Measurements from ENCODE around the gene BMP2K.

Gene BMP2K

GRCh38 chr4:78776079-78776728 is at the start of gene BMP2K:
TSS of gene BMP2K (plus strand) at chr4:78776350. CDS start at chr4:78776544, 194 bp downstream.
- Histone ChIP-seq H3K4me3 (ENCODE audit: low read length) (peak within 1 kb of the TSS; percentile 84), H3K4me1 (ENCODE audit: control insufficient read depth, insufficient read depth, low read length) (peaks cover 3% of the 10 kb centered on the region), H3K9ac (ENCODE audit: low read length) (peak within 1 kb of the TSS; percentile 91), H3K27ac (ENCODE audit: low read depth, low read length) (peak within 1 kb of the TSS; percentile 96), H3K27me3 (ENCODE audit: control insufficient read depth, insufficient read depth, low read length) (no peaks in the 10 kb centered on the region), H3K36me3 (ENCODE audit: control insufficient read depth, insufficient read depth, low read length) (no peaks in the 10 kb centered on the region)

GRCh38 chr4:78726546-78726945 is 49.6 kb upstream of the BMP2K start:
- H3K4me1 ChIP-seq (ENCODE audit: control insufficient read depth, insufficient read depth, low read length): no peaks in the 10 kb centered on the region
- H3K27ac ChIP-seq (ENCODE audit: low read depth, low read length): no peak overlapping the region
- no peak overlapping the region for H3K9ac ChIP-seq (ENCODE audit: low read length)

GRCh38 chr4:78732332-78733104 is 43.6 kb upstream of the BMP2K start:
- no peak overlapping the region for H3K27ac ChIP-seq (ENCODE audit: low read depth, low read length)
- no peak overlapping the region for H3K9ac ChIP-seq (ENCODE audit: low read length)
- no peaks in the 10 kb centered on the region for H3K4me1 ChIP-seq (ENCODE audit: control insufficient read depth, insufficient read depth, low read length)

More at GRCh38 chr4:78726546-78726945, 49.6 kb upstream of the BMP2K start:
- Histone ChIP-seq H3K27me3 (ENCODE audit: control insufficient read depth, insufficient read depth, low read length) (no peaks in the 10 kb centered on the region), H3K4me3 (ENCODE audit: low read length) (no peak overlapping the region), H3K36me3 (ENCODE audit: control insufficient read depth, insufficient read depth, low read length) (no peaks in the 10 kb centered on the region)

GRCh38 chr4:78734441-78735162 is 41.5 kb upstream of the BMP2K start:
- no peak overlapping the region for H3K9ac ChIP-seq (ENCODE audit: low read length)
- H3K36me3 ChIP-seq (ENCODE audit: control insufficient read depth, insufficient read depth, low read length): no peaks in the 10 kb centered on the region
- H3K27ac ChIP-seq (ENCODE audit: low read depth, low read length): no peak overlapping the region
- no peak overlapping the region for H3K4me3 ChIP-seq (ENCODE audit: low read length)
- no peaks in the 10 kb centered on the region for H3K27me3 ChIP-seq (ENCODE audit: control insufficient read depth, insufficient read depth, low read length)
- H3K4me1 ChIP-seq (ENCODE audit: control insufficient read depth, insufficient read depth, low read length): no peaks in the 10 kb centered on the region

More at GRCh38 chr4:78732332-78733104, 43.6 kb upstream of the BMP2K start:
- Histone ChIP-seq H3K36me3 (ENCODE audit: control insufficient read depth, insufficient read depth, low read length) (no peaks in the 10 kb centered on the region), H3K4me3 (ENCODE audit: low read length) (no peak overlapping the region), H3K27me3 (ENCODE audit: control insufficient read depth, insufficient read depth, low read length) (no peaks in the 10 kb centered on the region)

GRCh38 chr4:78735697-78736096 is 40.5 kb upstream of the BMP2K start:
- H3K27ac ChIP-seq (ENCODE audit: low read depth, low read length): no peak overlapping the region
- no peaks in the 10 kb centered on the region for H3K4me1 ChIP-seq (ENCODE audit: control insufficient read depth, insufficient read depth, low read length)
- H3K27me3 ChIP-seq (ENCODE audit: control insufficient read depth, insufficient read depth, low read length): no peaks in the 10 kb centered on the region

GRCh38 chr4:78737035-78737434 is 39.1 kb upstream of the BMP2K start:
- no peak overlapping the region for H3K9ac ChIP-seq (ENCODE audit: low read length)
- no peaks in the 10 kb centered on the region for H3K36me3 ChIP-seq (ENCODE audit: control insufficient read depth, insufficient read depth, low read length)
- no peaks in the 10 kb centered on the region for H3K4me1 ChIP-seq (ENCODE audit: control insufficient read depth, insufficient read depth, low read length)

More at GRCh38 chr4:78735697-78736096, 40.5 kb upstream of the BMP2K start:
- Histone ChIP-seq H3K36me3 (ENCODE audit: control insufficient read depth, insufficient read depth, low read length) (no peaks in the 10 kb centered on the region), H3K4me3 (ENCODE audit: low read length) (no peak overlapping the region), H3K9ac (ENCODE audit: low read length) (no peak overlapping the region)

GRCh38 chr4:78737973-78738372 is 38.2 kb upstream of the BMP2K start:
- no peaks in the 10 kb centered on the region for H3K4me1 ChIP-seq (ENCODE audit: control insufficient read depth, insufficient read depth, low read length)
- no peaks in the 10 kb centered on the region for H3K36me3 ChIP-seq (ENCODE audit: control insufficient read depth, insufficient read depth, low read length)
- no peak overlapping the region for H3K9ac ChIP-seq (ENCODE audit: low read length)
- H3K27me3 ChIP-seq (ENCODE audit: control insufficient read depth, insufficient read depth, low read length): no peaks in the 10 kb centered on the region
- no peak overlapping the region for H3K27ac ChIP-seq (ENCODE audit: low read depth, low read length)
- H3K4me3 ChIP-seq (ENCODE audit: low read length): no peak overlapping the region

More at GRCh38 chr4:78737035-78737434, 39.1 kb upstream of the BMP2K start:
- no peak overlapping the region for H3K4me3 ChIP-seq (ENCODE audit: low read length)
- no peak overlapping the region for H3K27ac ChIP-seq (ENCODE audit: low read depth, low read length)
- H3K27me3 ChIP-seq (ENCODE audit: control insufficient read depth, insufficient read depth, low read length): no peaks in the 10 kb centered on the region

- Histone ChIP-seq H3K27ac (ENCODE audit: low read depth, low read length) (no peak overlapping the region), H3K4me3 (ENCODE audit: low read length) (no peak overlapping the region), H3K9ac (ENCODE audit: low read length) (no peak overlapping the region), H3K36me3 (ENCODE audit: control insufficient read depth, insufficient read depth, low read length) (no peaks in the 10 kb centered on the region), H3K27me3 (ENCODE audit: control insufficient read depth, insufficient read depth, low read length) (no peaks in the 10 kb centered on the region), H3K4me1 (ENCODE audit: control insufficient read depth, insufficient read depth, low read length) (no peaks in the 10 kb centered on the region)
These were observed 33.9 kb upstream of the BMP2K start for GRCh38 chr4:78742300-78742699.

GRCh38 chr4:78747475-78747922 is 28.7 kb upstream of the BMP2K start:
- Histone ChIP-seq H3K4me3 (ENCODE audit: low read length) (no peak overlapping the region), H3K27ac (ENCODE audit: low read depth, low read length) (no peak overlapping the region), H3K9ac (ENCODE audit: low read length) (no peak overlapping the region), H3K36me3 (ENCODE audit: control insufficient read depth, insufficient read depth, low read length) (no peaks in the 10 kb centered on the region), H3K27me3 (ENCODE audit: control insufficient read depth, insufficient read depth, low read length) (no peaks in the 10 kb centered on the region), H3K4me1 (ENCODE audit: control insufficient read depth, insufficient read depth, low read length) (no peaks in the 10 kb centered on the region)

GRCh38 chr4:78748381-78748780 is 27.8 kb upstream of the BMP2K start:
- Histone ChIP-seq H3K36me3 (ENCODE audit: control insufficient read depth, insufficient read depth, low read length) (no peaks in the 10 kb centered on the region), H3K4me1 (ENCODE audit: control insufficient read depth, insufficient read depth, low read length) (no peaks in the 10 kb centered on the region), H3K27me3 (ENCODE audit: control insufficient read depth, insufficient read depth, low read length) (no peaks in the 10 kb centered on the region), H3K4me3 (ENCODE audit: low read length) (no peak overlapping the region), H3K9ac (ENCODE audit: low read length) (no peak overlapping the region), H3K27ac (ENCODE audit: low read depth, low read length) (no peak overlapping the region)

- no peaks in the 10 kb centered on the region for H3K4me1 ChIP-seq (ENCODE audit: control insufficient read depth, insufficient read depth, low read length)
- no peak overlapping the region for H3K4me3 ChIP-seq (ENCODE audit: low read length)
- H3K27ac ChIP-seq (ENCODE audit: low read depth, low read length): no peak overlapping the region
- no peaks in the 10 kb centered on the region for H3K36me3 ChIP-seq (ENCODE audit: control insufficient read depth, insufficient read depth, low read length)
- H3K9ac ChIP-seq (ENCODE audit: low read length): no peak overlapping the region
- H3K27me3 ChIP-seq (ENCODE audit: control insufficient read depth, insufficient read depth, low read length): no peaks in the 10 kb centered on the region
These were observed 26.7 kb upstream of the BMP2K start for GRCh38 chr4:78749258-78749971.

Measured in rectal smooth muscle tissue (tissue), 1 donor.